ENCODE measurements around the gene GIT2.

GIT2 gene

DNA sequence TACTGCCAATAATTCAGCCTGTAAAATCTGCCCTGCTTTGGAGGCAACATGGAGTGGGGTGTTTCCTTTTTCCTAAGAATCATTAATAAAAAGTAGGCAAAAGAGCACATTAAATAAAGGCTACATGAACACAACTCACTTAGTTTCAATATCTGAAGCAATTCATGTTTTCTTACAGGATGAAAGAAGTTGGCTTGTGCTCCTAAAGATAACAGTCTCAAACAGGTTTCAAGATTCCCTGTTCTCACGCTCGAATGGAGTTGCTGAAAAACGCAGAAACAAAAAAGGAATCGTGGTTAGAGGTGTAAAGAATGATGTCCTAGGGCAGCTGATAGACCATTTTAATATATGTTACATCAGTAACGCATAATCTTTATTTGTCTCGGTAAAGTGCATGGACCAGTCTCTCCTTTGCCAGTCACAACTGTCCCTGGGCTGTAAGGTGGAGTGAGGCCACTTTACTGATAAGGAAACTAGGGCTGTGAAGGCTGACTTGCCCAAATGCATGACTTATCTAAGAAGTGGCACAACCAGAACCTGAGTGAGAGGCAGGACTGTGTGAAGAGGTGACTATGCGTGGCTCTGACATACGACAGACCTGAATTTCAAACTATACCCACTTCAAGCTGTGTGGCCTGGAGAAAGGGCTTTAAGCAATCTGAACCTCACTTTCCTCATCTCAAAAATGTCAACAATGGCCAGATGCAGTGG lies 12.6 kb downstream of the GIT2 start:
- DNase-seq = no peak

DNA sequence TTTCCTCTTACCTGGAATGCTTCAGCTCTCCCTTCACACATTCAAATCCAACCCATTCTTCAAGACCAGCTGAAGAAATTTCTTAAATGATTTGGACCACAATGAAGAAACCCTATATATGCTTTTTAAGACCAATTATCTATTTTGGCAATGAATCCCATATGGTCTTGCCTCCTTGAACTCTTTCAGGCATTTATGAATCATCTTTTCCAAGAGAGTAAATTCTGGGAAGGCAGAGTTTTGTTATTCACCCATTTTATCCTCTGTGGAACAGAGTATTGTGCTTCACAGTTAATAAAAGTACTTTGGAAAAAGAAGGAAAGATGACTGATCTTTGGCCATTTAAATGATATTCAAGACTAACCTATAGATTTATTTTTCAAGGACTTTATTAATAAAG lies 14.0 kb downstream of the GIT2 start:
- no peak for DNase-seq

DNA sequence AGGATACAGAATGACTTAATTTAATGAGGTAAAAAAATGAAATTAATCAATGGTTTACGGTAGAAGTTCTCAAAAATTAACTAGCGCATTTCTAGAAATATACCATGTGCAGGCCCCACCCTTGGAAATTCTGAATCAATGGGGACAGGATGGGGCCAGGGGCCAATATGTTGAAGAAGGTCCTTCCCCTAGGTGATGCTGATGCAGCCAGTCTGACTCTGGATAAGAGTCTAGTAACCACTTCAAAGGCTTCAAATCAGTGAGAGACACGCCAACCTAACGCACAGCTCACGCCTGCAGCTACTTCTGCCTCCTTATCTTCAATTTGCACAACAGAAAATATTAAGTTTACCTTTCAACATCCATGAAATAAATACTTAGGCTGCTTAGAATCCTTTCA lies 14.9 kb downstream of the GIT2 start:
- no peak for DNase-seq

DNA sequence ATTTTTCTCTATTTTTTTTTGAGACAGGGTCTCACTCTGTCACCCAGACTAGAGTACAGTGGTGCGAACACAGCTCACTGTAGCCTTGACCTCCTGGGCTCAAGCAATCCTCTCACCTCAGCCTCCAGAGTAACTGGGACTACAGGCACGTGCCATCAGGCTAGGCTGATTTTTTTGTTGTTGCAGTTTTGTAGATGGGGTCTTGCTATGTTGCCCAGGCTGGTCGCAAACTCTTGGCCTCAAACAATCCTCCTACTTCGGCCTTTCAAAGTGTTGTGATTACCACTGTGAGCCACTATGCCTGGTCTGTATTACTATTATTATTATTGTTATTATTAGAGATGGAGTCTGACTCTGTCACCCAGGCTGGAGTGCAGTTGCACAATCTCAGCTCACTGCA lies 23.3 kb downstream of the GIT2 start:
- DNase-seq = no peak

DNA sequence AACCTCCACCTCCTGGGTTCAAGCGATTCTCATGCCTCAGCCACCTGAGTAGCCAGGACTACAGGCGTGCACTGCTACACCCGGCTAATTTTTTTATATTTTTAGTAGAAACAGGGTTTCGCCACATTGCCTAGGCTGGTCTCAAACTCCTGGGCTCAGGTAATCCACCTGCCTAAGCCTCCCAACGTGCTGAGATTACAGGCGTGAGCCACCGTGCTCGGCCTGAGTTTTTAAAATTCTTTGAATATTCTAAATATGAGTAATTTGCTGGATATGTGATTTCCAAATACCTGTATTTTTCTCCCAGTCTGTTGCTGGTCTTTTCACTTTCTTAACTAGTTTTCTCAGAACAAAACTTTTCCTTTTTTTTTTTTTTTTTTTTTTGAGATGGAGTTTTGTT lies 27.4 kb downstream of the GIT2 start:
- no peak for DNase-seq

DNA sequence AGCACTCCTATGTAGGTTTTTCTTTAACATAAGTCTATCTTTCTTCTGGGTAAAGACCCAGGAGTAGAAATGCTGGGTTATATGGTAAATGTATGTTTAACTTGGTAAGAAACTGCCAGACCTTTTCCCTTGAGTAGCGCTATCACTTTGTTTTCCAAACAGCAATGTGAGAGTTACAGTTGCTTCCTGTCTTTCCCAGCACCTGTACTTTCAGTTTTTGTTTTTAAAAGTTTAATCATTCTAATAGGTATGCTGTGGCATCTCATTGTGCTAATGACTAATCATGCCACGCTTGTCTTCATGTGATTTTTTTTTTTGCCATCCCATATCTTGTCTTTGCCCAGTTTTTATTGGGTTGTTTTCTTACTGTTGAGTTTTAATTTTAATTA lies 28.1 kb downstream of the GIT2 start:
- DNase-seq = no peak

DNA sequence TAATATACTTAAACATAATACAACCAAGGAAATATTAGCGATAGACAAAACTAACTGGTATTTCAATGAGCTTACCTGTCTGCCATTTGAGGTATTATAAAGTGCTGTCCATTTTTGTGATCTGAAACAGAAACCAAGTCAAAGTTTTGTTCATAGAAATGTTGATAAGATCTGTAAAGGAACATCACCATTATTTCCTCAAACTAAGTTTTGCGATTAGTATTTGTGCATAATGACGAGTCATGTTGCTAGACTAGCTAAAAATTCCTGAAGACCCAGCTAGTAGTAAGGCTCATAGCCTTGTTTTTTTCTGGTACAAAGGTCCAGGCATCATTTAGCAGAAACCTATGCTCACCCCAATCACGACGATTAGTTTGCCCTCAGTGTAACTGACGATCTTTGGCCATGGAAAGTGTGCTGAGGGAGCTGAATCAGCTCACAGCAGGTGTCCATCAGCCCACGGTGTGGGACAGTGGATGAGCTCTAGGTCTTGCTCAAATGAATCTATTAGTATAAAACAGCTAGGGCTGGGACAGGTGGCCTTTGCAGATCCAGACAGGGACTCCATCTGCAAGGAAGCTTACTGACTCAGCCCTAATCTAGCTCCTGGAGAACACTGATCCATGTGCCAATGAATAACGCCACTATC lies 28.7 kb downstream of the GIT2 start:
- DNase-seq = no peak

DNA sequence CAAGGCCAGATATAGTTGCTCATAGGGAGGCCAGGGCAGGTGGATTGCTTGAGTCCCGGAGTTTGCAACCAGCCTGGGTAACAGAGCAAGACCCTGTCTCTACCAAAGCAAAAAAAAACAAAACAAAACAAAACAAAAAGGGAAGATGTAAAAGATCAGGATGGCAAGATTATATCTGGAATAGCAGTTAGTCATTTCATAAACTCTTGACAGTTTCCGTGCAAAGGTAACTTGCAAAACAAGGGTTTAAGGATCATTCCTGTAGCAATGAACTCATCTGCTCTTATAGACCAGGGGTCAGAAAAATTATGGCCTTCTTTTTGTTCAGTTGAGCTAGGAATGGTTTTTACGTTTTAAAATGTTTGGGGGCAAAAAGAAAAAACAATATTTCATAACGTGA lies 29.6 kb downstream of the GIT2 start:
- no peak for DNase-seq

DNA sequence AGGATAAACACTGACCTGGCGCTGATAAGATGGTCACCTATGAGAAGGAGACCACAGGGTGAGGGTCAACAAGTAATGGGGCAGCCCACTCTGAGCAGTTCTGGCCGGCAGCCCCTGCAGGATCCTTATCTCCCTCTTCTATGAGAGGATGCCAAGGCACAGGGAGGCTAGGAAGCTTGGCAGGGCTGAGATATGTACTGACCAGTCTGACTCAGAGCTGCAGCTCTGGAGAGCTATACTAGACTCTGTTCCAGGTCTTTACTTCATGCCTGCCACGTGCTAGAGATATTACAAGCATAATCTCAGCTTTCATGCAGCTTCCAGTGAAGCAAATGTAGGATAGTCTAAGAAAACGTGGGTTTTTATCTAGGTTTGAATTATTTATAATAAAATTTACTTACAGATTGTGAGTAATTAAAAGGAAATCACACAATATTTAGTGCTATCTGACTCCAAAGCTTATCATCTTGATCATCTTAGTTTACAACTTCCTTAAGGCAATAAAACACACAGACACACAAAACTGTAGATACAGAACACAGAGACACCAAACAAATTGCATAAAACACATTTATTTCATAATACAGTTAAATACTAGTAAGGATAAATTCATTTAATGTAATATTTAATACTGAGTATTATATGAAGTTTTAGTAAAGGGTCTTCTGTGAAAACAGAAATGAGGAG lies 32.3 kb downstream of the GIT2 start:
- DNase-seq = no peak

DNA sequence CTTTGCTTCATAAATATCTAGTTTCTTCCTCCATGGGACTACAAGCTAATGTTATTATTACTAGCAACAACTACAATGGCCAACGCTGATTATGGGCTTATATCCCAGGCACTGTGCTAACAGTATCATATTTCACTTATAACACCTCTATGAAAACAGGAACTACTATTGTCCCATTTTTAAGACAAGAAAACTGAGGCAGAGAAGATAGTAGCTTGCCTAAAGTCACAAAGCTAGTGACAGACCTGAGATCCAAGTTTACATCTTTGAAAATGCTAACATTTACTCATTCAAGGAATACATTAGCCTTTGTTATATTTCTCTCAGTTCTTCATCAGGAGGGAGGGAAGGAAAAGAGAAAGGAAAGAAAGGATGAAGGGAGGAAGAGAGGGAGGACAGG lies 32.8 kb downstream of the GIT2 start:
- DNase-seq = no peak

DNA sequence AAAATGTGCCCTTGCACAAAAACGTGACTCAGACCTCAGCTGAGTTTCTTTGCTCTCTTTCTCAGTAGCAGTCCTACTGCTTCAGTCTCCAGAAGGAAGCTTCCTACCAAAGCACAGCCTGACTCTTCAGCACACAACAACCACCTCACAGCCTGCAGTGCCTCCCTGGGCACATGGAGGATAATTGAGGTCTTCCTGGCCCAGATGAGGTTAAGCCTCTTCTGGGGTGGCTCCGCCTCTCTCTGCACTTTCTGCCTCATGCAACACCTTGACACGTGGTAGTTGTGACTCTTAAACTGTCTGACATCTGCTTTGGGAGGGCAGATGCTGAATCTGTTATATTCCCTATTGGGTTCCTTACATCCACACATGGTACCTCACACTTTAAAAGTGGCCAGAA lies 33.8 kb downstream of the GIT2 start:
- no peak for DNase-seq

DNA sequence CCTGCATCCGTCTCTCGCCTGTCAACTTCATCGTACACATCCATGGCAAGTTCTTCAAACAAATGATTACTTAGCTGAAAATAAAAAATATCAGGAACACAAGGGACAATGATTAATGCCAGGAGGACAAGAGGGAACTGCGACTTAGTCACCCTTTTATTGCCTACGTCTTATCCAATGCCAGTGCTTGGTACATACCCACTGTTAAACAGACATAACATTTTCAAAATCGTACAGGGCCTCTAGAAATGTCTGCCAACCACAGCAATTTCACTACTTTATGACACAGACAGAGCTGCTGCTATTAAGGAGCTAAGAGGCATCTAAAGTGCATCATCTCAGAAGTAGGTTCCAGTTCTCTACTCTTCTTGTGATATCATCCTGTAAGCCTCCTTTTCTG lies 34.6 kb downstream of the GIT2 start:
- DNase-seq = no peak

DNA sequence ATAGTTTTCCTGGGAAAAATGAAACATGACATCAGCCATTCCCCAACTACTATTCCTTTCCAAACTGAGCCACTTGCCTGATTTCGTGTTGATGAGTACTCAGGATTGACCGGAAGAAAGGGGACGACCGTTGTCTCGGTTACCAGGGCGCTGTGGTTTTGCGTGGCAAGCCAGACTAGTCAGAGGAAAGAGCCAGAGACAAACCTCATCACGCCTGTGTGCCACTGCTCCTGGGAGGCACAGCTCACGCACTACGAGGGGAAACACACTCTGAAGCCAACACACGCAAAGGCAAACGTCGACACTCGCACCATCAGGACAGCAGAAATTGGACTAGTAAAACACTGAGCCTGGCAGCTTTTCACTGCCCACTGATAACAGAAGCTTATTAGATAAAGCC lies 35.0 kb downstream of the GIT2 start:
- no peak for DNase-seq

DNA sequence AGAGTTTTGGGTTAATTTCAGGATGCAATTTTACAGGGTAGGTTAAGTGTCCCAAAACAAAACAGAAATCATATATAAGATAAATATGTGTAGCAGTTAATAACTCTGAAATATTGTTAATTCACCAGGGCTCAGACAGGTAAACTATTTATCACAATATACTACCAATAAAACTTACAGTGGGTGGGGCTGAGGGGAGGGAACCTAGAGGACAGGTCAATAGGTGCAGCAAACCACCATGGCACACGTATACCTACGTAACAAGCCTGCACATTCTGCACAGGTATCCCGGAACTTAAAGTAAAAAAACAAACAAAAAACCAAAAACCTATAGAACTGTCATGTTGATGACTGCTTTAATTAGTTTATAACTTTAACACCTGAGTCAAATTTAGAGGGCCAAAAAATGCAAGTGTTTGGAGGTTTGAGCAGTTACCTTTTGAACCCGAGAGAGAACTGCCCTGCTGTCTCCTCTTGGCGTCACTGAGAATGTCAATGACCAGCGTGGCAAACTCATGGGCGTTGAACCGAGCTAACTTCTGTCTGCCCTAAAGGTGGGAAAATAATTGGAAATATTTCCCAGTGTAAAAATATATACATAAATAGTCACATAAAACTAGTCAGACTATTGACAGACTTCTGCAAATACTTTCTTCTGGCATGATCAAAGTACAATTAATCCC lies 36.6 kb downstream of the GIT2 start:
- no peak for DNase-seq

DNA sequence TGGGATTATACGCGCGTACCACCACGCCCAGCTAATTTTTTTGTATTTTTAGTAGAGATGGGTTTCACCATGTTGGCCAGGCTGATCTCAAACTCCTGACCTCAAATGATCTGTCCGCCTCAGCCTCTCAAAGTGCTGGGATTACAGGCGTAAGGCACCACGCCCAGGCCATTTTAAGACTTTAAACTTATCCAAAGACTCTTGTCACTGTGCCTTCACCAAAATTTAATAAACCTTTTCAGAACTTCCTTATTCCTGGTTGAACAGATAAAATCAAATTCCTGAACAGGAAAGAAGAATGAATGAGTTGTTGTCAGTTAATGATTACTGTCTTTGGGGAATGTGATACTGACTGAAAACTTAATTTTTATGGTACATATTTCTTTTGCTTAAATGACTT lies 37.8 kb downstream of the GIT2 start:
- DNase-seq = no peak

DNA sequence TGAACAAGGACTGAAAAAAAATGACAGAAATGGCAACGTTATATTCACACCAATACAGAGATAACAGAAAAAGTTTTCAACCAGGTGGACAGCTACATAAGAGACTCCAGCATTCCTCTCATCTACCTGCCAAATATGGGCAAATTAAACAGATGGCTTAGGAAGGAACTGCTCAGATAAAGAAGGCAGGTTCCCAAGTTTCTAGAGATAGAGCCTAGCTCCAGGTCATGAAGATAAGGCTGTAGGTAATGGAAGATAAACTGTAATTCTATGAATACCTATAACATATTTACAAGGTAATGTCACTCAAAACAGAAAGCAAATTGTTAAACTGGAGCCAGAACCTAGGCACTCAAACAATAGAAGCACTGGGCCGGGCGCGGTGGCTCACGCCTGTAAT lies 42.5 kb downstream of the GIT2 start:
- DNase-seq = no peak

DNA sequence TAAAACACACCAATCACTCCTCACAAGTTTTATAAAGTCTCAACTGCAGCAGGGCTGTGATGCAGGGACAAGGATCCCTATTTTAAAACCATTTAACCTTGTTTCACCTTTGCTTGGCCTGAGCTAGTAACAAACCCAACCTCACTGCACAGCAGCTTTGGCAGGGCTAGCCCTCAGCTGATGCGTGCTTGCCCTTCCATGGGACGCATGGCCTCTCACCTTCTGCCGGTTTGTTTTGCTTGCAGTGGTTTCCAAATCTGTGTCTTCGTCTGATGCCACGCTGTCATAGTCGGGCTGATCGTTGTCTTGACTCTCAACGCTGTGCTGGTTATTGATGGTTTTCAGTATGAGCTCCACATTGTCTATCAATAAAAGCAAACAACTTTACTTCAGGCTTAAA lies 43.3 kb downstream of the GIT2 start:
- DNase-seq = no peak

DNA sequence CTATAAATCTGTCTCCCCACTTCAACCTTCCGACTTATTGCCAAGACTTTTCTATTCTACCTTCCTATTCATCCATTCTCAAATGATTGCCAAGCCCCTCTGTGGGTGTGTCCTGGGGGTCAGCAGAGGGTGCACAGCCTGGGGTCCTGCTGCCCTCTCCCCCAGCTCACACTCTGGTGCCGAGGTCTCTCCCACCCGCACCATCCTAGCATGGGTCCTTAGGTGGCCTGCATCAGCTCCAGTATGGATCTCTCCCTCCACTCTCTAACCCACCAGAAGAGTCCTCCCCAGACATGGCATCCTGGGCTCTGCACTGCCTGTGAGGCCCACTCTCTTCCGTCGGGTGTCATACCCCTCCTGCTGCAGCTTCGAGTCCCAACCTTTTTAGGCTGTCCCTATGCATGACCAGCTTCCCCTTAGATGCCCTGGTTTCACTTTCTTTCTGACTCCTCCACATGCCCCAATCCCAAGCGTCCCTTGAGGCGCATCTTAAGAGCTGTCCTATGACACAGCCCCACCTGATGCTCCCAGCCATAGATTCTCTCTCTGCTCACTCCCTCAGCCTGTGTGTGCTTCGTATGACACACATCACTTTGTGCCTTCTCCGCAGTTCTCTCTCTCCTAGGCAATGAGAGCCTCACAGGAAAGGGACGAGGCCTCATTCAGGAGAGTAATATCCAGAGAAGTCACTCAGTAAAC lies 43.9 kb downstream of the GIT2 start:
- no peak for DNase-seq

DNA sequence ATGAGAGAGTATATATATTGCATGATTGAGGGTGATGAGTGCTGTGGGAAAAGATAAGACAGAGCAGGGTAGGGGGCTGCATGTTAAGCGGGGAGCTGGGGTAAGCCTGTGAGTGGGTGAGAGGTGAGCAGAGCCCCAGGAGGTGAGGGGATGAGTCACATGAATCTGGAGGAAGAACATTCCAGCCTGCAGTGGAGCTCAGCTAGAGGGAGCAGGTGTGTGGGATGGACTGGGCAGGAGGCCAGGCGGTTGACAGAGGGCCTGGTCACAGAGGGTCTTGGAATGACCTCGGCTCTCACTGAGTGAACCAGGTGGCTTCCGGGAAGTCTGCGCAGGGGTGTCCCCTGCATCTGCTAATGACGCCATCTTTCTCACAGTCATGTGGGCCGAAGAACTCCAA lies 44.4 kb downstream of the GIT2 start:
- DNase-seq = peak in 2 of 58 donors; percentile 17 to 20

DNA sequence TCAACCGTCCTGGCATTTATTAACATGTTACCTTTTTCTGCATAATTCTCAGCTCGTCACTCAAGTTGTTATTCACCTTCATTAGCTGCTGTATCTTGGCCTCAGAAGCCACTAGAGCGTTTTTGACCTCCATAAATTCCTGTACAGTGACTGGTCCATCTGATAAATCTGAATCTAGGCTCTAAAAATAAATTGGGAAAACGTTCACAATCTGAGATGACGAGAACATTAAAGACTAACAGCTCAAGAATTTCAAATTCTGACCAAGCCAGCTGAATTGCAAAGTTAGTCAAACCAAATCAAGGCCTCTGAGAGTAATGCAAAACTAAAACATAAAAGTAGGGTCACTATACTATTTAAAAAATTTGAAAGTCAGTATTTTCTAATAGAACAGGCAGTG lies 45.0 kb downstream of the GIT2 start:
- no peak for DNase-seq

DNA sequence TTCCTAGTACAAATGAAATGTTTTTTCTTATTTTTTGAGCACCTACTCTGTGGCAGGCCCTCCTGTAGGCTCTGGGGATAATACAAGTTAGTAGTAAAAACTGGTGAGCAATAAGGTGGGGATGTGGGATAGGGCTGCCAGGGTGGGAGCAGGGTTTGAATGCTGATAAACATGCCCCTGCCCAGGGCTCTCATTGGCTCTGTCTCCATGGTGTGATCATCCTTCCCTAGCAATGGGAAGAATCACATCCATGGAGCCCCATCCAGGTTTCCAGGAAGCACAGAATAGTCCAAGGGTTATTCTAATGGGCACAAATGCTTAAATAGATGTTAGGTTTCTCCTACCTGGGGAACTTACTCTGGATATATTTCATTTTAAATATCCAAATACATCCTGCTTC lies 45.5 kb downstream of the GIT2 start:
- no peak for DNase-seq

DNA sequence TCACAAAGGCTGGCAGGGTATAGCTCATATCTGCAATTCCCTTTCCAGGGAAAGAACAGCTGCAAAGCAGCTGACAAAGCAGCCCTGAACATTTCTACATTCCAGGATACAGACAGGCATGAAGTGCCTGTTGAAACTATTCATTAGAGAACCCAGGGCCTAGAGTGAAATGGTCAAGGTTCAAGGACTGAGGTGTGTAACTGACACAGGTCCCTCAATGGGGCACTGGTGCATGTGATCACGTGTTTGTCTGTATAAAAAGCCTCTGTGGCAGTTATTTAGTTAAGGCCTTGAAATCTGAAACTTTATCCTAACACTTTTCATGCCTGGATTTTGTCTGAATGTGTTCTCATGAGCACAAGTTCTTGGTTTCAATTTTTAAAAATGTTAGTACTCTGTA lies 47.1 kb downstream of the GIT2 start:
- no peak for DNase-seq
